Stimulated activated CD4-positive, alpha-beta T cell treated with anti-CD3 and anti-CD28 coated beads, Interleukin-2, amount 100 ng/mL, for 24 hours (primary cell): ENCODE data around the gene UPP1.
"Not testable (repeated sequence)": the region's sequence is repeated elsewhere in the genome, so short reads cannot be mapped to it uniquely, and the experiment has no call there.

ENCODE experiments used
- DNase-seq, 2 donors: peaks; one replicate each; pipeline ENCODE4 v3.0.0-alpha.2; 2020

The UPP1 gene

DNA sequence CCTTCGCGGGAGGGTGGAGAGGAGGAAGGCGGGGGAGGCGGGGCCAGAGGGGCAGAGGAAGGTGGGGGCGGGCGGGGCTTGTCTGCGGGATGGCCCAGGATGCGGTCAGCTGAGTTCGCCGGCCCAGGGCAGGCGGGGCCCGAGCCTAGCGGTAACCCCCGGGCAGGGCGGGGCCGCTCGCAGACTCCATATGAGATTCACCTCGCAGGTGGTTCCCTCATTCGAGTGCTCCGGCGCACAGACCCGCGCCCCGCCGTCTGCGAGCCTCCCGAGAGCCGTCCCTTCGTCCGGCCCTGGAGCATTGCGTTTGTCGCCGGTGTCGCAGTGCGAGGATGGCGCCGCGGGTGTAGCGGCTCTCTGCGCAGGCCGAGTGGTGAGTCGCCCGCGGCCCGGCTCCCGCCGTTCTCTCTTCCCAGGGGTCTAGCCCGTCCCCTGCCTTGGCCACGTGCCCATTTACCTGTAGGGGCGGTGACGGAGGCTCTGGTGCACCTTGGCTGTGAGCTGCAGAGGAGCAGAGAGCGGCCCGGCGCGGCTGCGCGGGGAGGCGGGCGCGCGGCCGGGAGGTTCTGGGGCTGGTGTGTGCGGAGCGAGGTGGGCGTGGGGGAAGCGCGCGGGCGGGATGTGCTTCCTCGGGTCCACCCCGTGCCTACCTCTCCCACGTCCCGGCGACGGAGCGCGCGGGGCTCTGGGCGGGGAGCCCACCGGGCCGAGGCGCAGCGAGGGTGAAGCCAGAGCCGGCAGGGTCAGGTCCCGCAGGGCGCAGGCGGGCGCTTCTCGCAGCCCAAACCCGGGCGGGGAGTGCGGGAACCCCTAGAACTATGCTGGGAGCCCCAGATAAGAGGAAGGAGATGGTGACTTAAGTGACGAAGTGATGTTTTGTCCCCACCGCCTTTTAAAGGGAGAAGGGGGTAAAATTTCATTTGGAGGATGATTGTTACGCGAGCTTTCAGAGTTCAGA is at the start of gene UPP1:
Gene UPP1, plus strand, starts transcription at position 220 of the 958 bp plus-strand sequence. CDS start 5,519 bp downstream, outside the sequence.
- peak; percentile 83 to 90 for DNase-seq

DNA sequence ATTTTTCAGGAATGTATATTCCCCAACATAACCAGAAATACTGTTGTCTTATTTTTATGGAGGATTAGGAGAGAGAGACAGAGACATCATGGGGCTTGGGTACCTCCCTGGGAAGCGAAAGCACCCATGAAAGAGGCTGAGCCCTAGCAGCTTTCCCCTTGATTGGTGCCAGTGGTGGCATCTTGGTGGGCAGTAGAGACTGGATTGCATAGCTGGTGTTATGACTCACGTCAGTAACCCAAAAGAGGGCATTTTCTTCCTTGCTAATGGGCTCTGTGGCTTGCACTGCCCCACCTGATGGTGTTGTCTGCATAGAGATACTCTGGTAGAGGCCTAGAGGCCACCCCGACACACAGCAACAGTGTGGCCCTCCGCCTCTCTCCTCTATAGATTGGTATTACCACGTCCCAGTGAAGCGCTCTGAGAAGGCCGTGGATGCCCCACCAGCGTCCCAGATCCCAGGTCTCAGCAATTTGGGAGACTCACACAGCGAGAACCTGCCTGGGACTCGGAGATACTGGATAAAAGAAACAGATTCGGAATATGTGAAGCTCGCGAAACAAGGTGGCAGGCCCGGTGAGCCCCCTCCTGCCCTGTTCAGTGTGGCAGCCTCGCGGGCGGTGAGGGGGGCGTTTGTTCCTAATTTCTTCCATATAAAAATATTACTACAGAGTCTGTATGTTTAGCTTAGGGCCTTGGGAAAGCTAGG is 48.0 kb upstream of the UPP1 start:
- no peak for DNase-seq

DNA sequence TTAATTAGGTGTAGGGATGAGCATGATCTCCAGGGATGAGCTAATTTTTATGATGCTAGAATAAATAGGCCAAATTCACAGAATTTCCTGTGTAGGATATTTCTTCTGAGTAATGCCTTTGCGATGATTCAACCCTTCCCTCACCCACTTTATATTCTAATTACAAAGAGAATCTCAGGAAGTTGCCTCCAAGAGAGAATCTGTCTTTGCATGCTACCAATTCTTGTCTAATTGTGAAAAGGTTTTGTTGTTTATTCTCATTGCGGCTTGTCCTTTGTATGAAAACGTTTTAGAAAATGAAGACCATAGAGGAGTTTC is 47.5 kb upstream of the UPP1 start:
- DNase-seq, result no peak

DNA sequence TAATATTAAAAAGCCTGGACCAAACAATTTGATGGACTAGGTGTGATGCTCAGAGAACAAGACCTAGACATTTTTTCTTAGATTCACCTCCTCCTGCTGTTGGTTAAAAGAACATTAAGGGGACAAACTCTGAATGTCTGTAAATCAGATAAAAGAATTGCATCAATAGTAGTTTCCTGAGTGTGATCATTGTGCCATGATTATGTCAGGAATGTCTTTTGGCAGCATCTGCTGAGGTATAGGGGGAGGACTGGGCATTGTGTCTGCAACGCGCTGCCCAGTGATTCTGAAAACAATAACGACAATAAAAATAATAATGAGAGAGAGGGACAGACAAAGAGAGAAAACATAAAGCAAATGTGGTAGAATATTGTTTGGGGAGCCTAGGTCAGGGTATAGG is 46.8 kb upstream of the UPP1 start:
- DNase-seq, result no peak

DNA sequence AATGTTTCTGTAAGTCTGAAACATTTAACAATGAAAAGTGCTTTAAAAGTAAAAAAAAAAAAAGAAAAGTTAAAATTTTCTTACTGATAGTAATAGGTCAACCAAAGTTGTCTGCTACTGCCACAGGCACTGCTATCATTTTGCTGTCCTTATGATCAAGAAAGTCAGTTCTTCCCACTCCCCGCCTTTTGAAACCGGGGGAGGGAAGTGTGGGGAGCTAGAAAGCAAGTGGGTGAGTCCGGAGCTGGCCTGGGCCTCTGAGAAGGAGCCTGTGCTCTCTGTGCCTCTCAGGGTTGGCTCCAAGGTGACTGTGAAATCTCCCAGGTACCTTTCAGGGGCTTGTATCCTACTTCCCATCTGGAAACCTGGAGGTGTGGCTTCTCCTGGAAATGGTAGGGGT is 46.4 kb upstream of the UPP1 start:
- DNase-seq, result no peak

DNA sequence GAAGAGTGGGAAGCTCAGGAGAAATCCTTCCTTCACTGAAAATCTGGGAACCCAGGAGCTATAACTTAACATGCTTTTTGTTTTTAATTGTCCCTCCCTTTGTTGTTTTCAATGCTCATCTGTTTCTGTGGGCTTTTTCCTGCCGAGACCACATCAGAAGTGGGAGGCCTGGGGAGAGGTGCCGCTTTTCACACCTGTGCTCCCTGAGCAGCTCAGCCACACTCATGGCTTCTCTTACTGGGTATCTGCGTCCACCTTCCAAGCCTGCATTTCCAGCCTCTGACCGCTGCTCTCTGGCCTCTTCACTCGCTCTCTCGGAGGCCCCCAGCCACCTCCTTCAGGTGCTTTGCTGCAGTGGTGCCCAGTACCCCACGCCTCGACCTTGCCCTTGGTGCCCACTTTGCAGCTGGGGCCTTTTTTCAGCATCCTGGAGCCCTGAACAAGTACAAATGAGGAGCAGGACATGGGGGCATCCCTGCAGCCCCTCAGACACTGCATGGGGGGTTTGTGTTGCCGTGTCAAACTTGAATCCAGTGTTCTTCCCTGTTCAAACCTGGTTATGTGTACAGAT is 43.8 kb upstream of the UPP1 start:
- DNase-seq, result no peak

DNA sequence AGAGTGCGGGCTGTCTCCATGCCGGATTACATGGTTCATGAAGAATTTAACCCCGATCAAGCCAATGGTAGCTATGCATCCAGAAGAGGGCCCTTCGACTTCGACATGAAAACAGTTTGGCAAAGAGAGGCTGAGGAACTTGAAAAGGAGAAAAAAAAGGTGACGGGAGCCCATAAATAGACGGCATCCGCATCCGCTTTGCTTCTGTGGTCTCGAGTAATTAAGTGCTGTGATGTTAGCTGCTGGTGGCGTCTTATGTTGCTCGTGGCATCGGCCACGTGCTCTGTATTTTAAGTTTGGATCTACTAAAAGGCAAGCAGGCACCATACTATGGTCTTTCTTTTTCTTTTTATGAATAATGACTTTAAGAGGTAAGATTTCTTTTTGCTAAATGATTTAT is 42.6 kb upstream of the UPP1 start:
- DNase-seq, result no peak

DNA sequence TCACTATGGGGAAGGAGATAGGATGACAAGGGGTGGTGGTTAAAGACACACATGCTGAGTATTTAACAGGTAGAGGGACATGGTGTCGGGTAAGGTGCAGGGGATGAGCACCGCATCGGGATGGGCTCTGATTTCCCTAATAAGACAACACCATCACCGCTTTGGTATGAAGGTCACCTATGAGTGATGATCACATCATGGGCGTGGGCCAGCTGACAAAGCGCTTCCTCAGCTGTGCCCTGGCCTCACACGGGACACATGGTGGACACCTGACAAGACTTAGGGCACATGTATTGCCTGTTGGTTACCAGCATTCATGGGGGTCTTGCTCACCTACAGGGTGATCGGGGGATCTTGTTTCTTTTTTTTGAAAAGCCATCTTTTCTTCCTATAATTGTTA is 41.0 kb upstream of the UPP1 start:
- no peak for DNase-seq

DNA sequence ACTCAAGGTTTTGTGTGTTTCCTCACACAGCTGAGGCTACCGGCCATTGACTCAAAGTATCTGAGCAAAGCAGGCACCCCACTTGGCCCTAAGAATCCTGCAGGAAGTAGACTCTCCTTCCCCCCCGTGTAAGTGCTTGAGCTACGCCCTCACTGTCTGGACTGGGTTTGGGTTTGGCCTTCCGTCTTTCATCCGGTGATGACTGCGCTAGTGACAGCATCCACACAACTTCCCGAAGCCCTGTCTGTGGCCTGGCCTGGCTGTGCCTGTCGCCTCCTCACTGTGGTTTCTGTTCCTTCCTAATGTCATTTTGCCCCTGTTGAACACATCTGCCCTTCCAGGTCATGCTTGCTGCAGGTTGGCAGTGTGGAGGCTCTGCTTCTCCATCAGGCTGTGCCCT is 39.2 kb upstream of the UPP1 start:
- no peak for DNase-seq

DNA sequence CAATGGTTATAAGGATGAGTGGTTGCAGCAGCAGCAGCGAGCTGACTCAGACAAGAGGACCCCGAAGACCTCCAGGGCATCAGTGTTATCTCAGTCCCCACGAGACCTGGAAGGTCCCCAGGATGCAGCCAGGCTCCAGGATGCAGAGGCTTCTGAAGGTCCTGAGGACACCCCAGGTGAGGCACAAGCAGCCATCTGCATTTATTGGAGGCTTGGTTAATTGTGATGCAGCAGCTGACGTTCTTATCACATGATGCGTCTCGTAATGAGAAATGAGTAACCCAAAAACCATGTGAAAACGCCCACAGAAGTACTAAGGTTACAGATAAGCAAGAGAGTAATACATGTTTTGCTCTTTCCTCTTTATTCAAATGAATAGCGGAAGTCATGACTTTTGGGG is 36.3 kb upstream of the UPP1 start:
- no peak for DNase-seq

DNA sequence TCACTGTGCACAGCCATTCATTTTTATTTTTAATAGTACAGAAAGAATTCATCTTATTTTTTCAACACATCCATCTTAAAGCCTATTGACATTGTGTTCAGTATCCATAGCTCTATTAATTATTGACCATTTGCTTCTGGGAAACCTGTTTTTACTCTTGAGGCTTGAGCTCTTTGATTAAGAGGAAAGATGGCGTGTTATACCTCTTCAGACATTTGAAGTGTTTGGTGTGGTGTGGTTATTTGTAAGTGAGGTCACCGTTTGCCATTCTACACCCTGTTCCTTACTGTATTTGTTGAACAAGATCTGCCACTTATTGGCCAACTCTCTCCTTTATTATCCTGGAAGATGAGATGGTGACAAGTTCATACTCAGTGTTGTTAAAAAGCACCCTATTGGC is 35.3 kb upstream of the UPP1 start:
- DNase-seq, result no peak

DNA sequence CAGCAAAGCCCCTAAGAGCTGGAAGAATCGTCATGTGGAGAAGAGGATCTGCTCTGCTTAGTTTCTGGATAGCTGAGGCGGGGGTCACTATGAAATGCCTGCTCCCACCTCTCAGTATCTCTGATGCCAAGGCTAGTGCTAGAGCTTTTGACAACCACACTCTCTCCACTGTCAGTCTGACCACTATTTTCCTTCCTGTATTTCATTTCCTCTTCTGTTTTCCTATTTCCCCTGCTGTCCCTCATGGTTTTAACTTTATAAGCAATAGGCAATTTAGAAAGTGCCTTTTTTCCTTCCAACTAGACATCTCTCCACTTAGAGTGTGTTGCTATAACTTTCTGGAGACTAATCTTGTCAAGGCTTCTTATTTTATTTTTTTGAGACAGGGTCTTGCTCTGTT is 30.1 kb upstream of the UPP1 start:
- DNase-seq, result no peak

DNA sequence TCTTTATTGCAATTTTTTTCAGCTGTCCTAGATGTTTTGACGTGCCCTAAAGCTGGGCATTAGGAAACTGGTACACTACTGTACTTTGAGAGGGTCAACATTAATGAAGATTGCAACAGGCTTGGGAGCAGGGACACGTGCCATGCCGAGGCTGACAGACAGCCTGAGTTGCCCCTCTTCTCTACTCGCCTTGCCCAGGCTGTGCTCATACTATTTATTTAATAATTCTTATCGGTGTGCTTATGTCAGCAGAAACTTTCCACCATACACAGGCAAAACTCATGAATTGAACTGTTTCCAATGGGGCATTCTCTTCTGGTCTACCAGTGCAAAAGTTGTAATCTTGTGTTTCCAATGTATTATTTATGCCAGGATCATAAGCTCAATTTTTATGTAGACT is 29.4 kb upstream of the UPP1 start:
- no peak for DNase-seq

DNA sequence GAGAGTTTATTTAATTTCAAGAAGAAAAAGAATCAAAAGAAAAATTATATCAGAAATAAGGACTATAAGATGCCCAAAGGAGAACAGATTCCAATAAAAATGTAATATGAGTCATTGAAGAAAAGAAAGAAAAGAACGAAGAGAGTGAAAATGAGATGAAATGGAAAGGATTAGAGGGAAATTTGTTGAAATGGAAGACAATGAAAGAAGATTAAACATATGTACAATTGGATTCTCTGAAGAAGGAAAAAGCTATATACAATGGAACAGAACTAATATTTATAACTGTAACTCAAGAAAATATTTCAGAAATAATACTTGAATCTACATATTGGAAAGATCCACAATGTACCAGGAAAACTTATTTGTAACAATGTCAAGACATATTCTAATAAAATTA is 25.1 kb upstream of the UPP1 start:
- no peak for DNase-seq

DNA sequence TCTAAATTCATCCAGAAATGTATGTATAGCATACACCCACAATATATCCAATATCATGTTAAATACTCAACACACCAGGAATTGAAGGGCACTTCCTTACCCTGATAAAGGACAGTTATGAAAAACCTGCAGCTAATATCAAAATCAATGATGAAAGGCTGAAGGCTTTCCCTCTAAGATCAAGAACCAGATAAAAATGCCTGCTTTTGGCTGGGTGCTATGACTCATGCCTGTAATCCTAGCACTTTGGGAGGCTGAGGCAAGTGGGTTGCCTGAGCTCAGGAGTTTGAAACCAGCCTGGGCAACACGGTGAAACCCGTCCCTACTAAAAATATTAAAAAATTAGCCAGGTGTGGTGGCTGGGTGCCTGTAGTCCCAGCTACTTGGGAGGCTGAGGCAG is 21.6 kb upstream of the UPP1 start:
- no peak for DNase-seq

DNA sequence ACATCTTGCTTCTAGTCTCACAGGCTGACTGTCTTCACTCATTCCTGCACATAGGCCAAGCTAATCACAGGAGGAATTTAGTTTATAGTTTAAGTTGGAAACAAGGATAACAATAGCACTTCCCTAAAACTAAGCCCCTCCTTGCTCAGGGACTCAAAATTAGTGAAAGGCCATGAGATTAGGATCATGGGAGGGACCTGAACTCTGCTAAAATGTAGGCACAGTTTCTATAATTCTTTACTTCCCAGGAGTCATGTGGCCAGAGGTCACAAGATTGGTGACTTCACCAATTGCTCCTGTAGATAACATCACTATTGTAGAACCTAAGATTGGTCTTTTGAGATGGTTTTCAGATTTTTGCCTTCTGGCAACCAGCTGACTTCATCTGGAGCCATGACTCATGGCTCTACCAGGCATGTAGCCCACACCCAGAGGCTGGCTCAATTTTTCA is 14.8 kb upstream of the UPP1 start:
- DNase-seq, result no peak

DNA sequence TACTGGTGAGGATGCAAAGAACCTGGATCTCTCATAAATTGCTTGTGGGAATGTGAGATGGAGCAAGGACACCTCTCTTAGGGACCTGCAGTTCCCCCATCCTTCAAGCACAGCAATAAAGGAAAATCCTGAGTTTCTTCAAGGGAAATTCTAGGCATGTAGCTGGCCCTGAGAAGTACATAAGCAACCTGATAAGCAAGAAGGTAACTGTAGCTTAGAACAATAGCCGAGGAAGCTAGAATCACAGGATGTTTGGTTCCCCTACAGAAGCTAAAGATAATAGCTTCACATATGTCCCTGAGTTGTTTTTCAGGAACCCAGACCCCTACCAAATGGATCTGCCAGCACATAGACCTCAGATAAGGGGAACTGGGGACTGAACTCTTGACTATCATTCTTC is 11.6 kb upstream of the UPP1 start:
- DNase-seq, result no peak

DNA sequence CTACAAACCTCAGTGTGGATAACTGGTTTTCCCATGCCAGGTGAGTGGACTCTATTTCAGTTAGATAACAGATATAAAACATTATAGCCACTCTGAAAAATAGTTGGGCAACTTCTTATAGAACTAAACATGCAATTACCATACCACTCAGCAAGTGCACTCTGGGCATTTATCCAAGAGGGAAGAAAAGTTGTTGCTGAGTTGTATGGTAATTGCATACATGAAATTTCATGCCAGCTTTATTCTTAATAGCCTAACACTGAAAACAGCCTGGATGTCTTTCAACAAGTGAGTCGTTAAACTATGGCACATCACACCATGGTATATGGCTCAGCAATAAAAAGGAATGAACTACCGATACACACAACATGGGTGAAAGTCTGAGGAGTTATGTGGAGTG is 10.6 kb upstream of the UPP1 start:
- DNase-seq, result no peak

DNA sequence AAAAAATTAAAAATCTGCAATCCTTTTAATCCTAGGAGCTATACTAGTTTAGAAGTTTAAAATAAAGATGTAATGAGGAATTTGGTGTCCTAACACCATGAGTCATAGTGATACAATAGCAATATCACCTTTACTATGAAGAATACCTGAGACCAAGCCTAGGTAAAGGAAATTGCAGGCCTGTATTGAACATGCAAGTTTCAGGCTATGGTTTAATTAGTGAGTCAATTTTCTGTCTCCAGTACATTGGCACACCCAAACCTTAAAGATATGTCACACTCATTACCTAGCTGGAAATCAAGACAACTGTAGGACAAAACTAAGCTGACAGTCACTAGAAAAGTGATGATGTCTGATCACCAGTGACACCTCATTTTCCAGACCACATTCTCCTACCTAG is 6.7 kb upstream of the UPP1 start:
- DNase-seq, result not testable (repeated sequence)

DNA sequence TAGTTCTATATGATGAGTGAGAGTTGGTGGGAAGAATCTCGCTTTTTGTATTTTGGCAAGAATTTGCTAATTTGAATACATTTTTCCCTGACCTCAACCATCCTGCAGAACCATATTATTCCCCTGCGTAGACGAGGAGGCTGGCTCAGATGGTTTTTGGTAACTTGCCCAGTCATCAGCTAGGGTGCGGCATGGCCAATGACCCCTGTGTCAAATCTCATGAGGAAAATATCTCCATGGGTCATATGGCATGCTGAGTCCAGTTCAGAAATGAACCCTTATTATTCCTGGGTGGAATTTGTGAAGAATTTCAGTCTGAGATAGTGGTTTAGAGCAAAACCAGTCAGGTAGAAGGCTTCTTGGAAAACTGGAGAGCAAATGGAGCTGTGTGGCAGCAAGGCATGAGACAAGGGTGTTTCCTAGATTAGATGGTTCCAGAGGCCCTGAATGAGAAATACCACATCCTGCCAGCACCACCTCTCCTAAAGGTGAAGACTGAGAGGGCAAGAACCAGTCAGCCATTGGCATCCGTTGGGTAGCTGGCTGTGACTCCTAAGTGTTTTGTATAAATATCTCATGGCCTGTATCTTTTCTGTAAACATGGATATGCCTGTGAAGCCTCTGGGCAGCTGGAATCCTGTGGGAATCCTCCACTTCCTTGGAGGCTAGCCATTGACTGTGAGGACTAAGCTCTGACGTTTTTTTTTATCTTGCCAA is 5.8 kb upstream of the UPP1 start:
- DNase-seq, result no peak

DNA sequence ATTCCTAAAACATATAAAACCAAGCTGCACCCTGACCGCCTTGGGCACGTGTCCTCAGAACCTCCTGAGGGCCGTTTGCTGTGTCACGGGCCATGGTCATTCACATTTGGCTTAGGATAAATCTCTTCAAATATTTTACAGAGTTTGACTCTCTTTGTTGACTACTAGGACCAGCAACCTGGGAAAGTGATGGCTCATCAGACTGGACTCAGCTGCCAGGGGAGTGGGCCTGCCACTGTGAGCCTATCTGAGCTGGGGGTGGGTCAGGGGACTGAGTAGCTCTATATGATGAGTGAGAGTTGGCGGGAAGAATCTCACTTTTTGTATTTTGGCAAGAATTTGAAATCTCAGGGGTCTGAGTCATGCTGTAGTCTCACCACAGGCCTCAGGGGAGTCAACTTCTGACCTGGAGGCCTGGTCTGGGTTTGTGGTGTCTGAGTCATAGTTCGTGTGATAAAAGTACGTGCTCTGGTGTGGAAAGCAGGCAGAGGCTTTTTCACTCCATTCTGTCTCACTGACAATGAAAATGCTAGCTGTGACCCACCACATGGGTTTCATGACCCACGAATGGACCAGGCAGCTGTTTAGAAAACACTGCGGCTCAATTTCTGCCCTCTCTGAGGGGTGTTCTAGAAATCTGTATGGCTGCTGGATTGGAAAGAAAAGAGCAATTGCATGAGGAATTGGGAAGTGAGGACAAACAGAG is 4.2 kb upstream of the UPP1 start:
- DNase-seq, result peak; percentile 67 to 78

DNA sequence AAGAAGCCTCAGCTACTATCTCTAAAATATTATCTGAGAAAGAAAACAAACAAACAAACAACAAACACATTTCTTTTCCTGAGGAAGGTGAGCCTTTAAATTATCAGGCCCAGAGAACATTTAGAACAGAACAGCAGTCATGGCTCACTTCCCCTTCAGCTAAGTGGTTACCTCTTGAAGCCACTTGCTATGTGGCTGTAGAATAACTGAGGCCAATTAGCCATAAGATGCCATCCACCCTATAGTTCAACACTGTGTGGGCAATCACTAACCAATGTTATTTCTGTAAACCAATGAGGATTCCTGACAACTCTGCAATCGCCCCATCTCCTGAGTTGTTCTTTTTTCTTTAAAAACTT is 3.7 kb upstream of the UPP1 start:
- DNase-seq, result no peak

DNA sequence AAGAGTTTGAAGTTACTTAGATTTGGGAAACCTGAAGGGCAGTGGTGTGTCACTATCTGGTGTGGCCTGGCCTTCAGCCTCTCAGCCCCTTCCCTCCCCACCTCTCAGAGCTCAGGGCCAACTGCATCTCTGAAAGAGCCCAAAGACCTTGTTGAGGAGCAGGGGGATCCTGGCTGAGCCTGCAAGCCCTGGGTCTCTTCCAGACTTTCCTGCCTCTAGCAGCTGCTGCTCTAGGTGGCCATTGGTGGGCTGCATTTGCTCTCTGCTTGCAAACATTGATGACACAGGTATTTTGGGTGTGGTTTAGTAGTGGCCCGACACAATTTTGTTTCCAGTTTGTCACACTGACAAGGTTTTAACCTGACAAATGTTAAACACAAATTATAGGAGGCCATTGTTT is 3.1 kb upstream of the UPP1 start:
- no peak for DNase-seq
